Skeletal muscle satellite cell (primary cell): ENCODE results near the gene M1AP.

Experiments
- H3K27me3 ChIP-seq: 2 replicates; pipeline ENCODE4 v1.7.0; 2013; ENCODE audit warnings: low read length; ENCODE audit not compliant: control insufficient read depth, insufficient read depth
- H3K36me3 ChIP-seq: 2 replicates; pipeline ENCODE4 v1.7.0; 2013; ENCODE audit warnings: mild to moderate bottlenecking, control low read depth, low read length; ENCODE audit not compliant: insufficient read depth
- H3K4me1 ChIP-seq: 2 replicates; pipeline ENCODE4 v1.7.0; 2013; ENCODE audit warnings: low read length; ENCODE audit not compliant: control insufficient read depth, insufficient read depth
- H3K4me2 ChIP-seq: 2 replicates; pipeline ENCODE4 v1.7.0; 2013; ENCODE audit warnings: mild to moderate bottlenecking, low read length
- H3K4me3 ChIP-seq: 2 replicates; pipeline ENCODE4 v1.7.0; 2013; ENCODE audit warnings: low read length
- H3K9ac ChIP-seq: 2 replicates; pipeline ENCODE4 v1.7.0; 2013; ENCODE audit warnings: mild to moderate bottlenecking, low read depth, low read length, moderate library complexity
- H3K9me3 ChIP-seq: replicated peaks from 2 replicates; pipeline ENCODE4 v1.7.0; 2013; ENCODE audit warnings: mild to moderate bottlenecking, control low read depth, low read length

M1AP gene

DNA sequence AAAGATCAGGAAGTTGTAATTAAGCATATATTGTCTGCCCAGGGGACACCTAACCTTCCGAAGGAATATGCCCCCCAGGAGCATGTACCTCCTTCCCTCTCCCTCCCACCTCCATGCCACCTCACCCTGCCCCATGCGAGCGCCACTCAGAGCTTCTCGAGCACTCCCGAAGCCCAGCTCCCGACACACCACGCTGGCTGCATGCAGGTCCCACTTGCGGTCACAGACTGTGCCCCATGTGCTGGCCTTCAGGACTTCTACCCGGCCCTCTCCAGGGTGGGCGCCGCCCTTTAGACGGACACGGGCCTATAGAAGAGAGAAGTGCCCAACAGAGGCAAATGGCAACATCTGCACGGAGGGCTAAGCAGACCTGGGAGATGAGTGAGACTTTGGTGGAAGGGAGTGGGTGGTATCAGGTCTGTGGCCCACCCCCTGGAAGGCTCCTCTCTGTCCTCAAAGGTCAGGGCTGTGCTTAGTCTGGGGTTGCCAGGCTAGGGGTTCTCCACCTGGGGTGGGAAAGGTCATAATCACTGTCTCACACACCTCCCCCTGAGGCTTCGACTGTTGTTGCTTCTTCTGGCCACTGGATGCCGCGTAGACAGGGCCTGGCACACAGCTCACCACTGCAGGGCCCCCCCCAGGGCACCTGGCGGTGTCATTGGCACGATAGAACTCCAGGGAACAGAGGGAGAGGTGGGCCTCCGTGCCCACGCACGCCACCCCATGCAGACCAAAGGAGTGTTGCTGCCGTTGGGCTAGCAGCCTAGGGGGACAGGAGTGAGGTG lies 111.8 kb downstream of the M1AP start:
- H3K4me1 ChIP-seq = peaks cover 3% of the 10 kb centered on the region
- H3K36me3 ChIP-seq = peaks cover 20% of the 10 kb centered on the region
- H3K9me3 ChIP-seq = no peaks in the 10 kb centered on the region
- no peak overlapping the region for H3K9ac ChIP-seq
- no peaks in the 10 kb centered on the region for H3K27me3 ChIP-seq
- H3K4me2 ChIP-seq = no peak overlapping the region
- H3K4me3 ChIP-seq = no peak overlapping the region

DNA sequence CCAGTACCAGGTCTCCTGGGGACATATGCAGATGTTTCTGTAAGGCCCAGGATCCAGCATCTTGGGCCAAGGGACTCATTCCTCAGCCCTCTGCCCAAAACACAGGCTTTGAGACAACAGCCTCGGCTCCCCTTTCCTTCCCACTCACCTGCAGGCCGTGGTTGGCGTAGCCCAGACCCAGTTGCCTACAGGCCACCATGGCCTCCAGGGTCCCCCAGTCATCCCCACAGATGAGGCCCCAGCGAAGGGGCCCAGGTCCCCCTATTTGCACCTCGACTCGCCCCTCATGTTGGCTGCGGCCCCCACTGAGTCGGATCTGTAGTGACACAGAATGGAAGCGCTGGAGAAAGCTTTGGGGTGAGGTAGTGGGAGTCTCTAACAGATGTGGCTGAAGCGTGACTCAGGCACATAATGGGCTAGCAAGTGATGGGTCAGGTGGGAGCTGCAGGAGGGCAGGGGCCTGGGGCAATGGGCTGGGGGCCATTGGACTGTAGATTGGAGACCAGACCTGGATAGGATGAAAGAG lies 112.6 kb downstream of the M1AP start:
- Histone ChIP-seq H3K4me3 (no peak overlapping the region), H3K27me3 (no peaks in the 10 kb centered on the region), H3K36me3 (peaks cover 20% of the 10 kb centered on the region), H3K4me2 (no peak overlapping the region), H3K9me3 (no peaks in the 10 kb centered on the region), H3K9ac (no peak overlapping the region), H3K4me1 (peaks cover 12% of the 10 kb centered on the region)

DNA sequence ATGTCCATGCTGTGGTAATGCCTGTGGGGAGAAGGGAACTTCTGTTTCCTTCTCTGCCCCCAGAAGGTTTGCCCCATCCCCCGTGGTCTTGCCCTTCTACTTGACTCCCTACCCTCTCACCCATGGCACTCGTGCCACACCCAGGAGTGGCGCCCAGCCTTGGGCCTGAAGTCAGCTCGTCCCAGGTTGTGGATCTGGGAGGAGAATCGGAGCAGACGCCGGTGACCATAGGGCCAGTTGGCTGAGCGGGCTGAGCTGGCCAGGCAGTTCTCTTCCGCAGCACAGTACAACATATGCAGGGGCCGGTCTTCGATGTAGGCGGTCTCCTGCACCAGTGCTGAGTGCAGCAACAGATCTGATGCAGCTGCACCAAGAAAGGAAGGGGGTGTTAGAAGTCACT lies 113.7 kb downstream of the M1AP start:
- H3K4me2 ChIP-seq = no peak overlapping the region
- no peak overlapping the region for H3K4me3 ChIP-seq
- no peak overlapping the region for H3K9ac ChIP-seq
- H3K36me3 ChIP-seq = peaks cover 18% of the 10 kb centered on the region
- peaks cover 12% of the 10 kb centered on the region for H3K4me1 ChIP-seq
- H3K27me3 ChIP-seq = no peaks in the 10 kb centered on the region
- no peaks in the 10 kb centered on the region for H3K9me3 ChIP-seq

DNA sequence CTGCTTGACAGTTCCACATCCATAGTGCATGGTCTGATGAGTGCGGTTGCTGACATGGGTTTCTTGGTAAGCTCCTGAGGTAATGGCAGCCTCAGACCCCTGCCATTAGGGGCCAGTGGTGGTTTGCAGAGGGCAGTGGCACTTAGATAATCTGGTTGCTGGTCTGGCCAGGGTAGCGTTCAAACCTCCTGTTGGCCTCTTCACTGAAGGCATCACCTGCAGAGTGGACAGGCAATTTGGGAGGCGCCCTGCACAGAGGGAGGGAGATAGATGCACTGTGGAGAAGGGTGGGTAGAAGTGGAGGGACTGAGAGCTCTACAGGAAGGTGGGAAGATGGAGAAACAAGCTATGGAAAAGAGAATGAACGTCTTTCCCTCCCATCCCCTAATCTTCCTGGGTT lies 114.7 kb downstream of the M1AP start:
- Histone ChIP-seq H3K9me3 (no peaks in the 10 kb centered on the region), H3K4me2 (no peak overlapping the region), H3K4me1 (peaks cover 14% of the 10 kb centered on the region), H3K9ac (no peak overlapping the region), H3K4me3 (no peak overlapping the region), H3K36me3 (peaks cover 17% of the 10 kb centered on the region), H3K27me3 (no peaks in the 10 kb centered on the region)

DNA sequence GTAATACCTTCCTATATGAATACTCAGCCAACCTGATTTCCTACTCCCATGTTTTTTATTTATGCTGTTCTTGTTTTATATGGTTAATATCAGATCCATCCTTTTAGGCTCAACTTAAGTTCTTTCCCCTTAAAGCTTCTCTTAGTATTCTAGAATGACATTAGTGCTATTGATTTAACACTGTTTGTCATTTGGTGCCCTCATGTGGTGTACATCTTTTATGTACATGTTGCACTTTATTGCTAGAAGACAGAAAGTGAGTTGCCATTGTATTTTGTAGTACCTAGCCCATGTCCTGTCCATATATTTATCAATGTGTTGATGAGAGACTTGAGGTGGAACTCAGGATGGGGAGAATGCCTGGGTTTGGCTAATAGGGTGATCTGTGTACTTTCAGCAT lies 115.9 kb downstream of the M1AP start:
- H3K9ac ChIP-seq = no peak overlapping the region
- H3K27me3 ChIP-seq = no peaks in the 10 kb centered on the region
- H3K9me3 ChIP-seq = no peaks in the 10 kb centered on the region
- H3K4me1 ChIP-seq = peaks cover 20% of the 10 kb centered on the region
- no peak overlapping the region for H3K4me3 ChIP-seq
- H3K36me3 ChIP-seq = peaks cover 28% of the 10 kb centered on the region
- no peak overlapping the region for H3K4me2 ChIP-seq

DNA sequence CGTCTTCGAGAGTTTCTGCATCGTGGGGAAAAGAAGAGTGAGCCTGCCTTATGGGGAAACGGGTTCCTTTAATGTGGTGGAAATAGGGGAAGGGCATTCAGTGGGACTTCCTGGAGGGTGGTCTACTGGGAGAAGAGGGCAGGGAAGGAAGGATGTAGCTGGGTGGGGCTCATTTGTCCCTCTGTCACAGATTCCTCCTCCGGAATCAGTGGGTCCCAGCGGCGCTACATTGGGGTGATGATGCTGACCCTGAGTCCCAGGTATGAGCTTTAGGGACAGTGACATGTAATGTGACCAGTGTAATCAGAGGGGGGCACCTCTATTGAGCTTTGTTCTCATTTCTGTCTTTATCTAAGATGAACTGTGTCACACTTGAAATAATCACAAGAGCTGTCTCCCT lies 116.5 kb downstream of the M1AP start:
- H3K36me3 ChIP-seq = peaks cover 33% of the 10 kb centered on the region

DNA sequence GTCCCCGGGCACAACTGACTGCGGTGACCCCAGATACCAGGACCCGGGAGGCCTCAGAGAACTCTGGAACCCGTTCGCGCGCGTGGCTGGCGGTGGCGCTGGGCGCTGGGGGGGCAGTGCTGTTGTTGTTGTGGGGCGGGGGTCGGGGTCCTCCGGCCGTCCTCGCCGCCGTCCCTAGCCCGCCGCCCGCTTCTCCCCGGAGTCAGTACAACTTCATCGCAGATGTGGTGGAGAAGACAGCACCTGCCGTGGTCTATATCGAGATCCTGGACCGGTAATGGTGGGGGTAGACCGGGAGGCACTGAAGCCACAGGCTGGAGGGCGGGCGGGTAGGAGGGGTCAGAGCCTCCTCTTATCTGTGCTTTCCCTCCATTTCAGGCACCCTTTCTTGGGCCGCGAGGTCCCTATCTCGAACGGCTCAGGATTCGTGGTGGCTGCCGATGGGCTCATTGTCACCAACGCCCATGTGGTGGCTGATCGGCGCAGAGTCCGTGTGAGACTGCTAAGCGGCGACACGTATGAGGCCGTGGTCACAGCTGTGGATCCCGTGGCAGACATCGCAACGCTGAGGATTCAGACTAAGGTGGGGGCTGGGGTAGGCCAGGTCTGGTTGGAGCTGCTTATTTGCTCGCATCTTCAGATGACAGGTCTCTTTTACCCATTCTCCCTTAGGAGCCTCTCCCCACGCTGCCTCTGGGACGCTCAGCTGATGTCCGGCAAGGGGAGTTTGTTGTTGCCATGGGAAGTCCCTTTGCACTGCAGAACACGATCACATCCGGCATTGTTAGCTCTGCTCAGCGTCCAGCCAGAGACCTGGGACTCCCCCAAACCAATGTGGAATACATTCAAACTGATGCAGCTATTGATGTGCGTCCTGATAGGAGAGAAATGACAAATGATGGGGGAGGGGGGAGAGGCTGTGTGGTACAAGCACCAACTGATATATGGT lies 117.6 kb downstream of the M1AP start:
- peaks cover 45% of the 10 kb centered on the region for H3K36me3 ChIP-seq
- peak overlapping the region; percentile 99 for H3K4me2 ChIP-seq
- peaks cover 20% of the 10 kb centered on the region for H3K4me1 ChIP-seq
- H3K4me3 ChIP-seq = peak overlapping the region; percentile 85
- no peaks in the 10 kb centered on the region for H3K27me3 ChIP-seq
- peak overlapping the region; percentile 85 for H3K9ac ChIP-seq
- H3K9me3 ChIP-seq = no peaks in the 10 kb centered on the region

More for the DNA sequence above, 116.5 kb downstream of the M1AP start:
- Histone ChIP-seq H3K9ac (peak overlapping the region; percentile 85), H3K4me1 (peaks cover 20% of the 10 kb centered on the region), H3K27me3 (no peaks in the 10 kb centered on the region), H3K9me3 (no peaks in the 10 kb centered on the region), H3K4me2 (peak overlapping the region; percentile 99), H3K4me3 (no peak overlapping the region)

DNA sequence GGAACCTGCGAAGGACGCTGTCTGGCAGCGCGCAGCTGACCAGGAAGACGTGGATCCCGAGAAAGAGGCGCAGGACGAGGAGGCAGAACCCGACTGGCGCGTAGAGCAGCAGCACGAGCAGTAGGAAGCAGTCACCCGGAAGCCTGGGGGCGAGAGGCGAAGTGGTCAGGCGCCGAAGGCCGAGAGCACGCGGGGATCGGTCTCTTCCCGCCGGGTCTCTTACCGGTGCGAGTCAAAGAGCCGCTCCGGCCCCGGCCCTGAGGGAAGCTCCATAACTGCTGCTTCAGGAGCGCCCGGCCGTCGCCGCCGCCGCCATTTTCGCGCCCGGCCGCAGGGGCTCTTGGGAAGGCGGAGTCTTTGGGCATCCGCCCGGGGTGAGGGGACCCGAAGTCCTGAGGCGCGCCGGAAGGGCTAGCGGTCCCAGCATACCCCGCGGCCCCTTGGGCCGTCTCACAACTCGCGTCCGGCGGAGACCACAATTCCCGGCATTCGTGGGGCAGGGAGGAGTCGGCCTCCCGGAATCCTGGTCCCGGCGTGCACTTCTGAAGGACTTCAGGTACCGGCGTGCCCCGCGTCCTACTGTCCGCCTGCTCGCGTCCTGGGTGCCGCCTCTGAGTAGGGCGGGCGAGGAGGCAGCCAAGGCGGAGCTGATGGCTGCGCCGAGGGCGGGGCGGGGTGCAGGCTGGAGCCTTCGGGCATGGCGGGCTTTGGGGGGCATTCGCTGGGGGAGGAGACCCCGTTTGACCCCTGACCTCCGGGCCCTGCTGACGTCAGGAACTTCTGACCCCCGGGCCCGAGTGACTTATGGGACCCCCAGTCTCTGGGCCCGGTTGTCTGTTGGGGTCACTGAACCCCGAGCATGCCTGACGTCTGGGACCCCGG lies 118.5 kb downstream of the M1AP start, which contains the start of the genes AUP1 and HTRA2:
Gene AUP1 (minus strand): TSS at position 350 of the 882 bp plus-strand sequence. CDS start 77 bp downstream, at position 273.
Gene HTRA2 (plus strand): TSS at position 577 of the 882 bp plus-strand sequence. CDS start 74 bp downstream, at position 651.
- H3K9ac ChIP-seq = peak within 1 kb of the TSS; percentile 93
- H3K9me3 ChIP-seq = no peaks in the 10 kb centered on the region
- peaks cover 20% of the 10 kb centered on the region for H3K4me1 ChIP-seq
- H3K4me2 ChIP-seq = peak within 1 kb of the TSS; percentile 99
- peak within 1 kb of the TSS; percentile 85 for H3K4me3 ChIP-seq
- peaks cover 47% of the 10 kb centered on the region for H3K36me3 ChIP-seq
- H3K27me3 ChIP-seq = no peaks in the 10 kb centered on the region

DNA sequence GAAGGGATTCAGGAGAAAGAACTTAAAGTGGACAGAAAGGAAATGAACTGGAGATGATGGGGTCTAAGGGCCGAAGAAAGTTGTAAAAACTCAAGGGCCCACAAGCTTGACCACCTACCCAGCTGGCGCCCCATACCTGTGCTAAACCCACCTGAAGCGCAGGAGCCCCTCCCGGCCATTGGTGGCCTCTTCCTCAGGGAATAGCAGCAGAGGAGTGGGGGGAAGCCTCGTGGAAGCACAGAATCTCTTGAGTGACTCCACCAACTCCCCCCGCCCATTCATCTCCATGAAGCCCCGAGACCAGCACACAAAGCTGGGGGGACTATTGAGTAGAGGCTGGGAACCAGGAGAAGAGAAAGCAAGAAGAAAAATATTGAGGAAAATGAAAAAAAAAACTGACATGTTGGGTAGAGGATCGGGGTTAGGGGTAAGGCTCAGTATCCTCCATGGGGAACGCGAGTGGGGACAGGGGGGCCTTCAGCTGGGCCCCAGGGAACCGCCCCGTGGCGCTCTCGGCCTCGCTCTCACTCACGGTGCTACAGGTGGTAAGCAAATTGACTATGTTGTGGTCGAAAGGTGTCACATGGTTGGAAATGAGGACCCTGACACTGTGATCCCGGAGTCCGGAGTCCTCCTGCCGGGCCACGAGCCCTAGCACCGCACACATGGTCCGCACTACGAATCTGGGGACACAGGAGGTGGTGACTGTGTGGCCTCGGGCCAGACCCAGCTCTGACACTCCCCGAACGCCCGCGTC lies 119.4 kb downstream of the M1AP start:
- Histone ChIP-seq H3K9me3 (no peaks in the 10 kb centered on the region), H3K27me3 (no peaks in the 10 kb centered on the region), H3K4me3 (peak overlapping the region; percentile 85), H3K4me1 (peaks cover 20% of the 10 kb centered on the region), H3K36me3 (peaks cover 43% of the 10 kb centered on the region), H3K9ac (peak overlapping the region; percentile 93), H3K4me2 (peak overlapping the region; percentile 87)

DNA sequence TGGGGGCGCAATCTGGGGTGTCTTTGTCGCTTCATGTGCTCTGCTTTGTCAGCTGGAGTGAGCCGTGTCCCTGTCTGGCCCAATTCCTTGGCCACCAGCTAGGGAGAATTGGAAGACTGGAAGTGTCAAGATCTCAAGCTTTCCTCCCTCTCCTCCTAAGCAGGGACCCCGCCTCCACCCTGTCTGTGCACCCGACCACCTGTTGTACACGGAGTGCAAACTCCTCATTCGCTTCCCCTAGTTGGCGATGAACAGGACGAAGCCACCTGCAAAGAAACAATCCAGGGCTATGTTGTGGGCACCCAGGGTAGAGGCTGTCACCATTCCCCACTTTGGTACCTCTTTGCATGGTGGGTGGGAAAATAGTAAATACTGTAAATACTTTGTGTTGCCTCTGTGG lies 120.4 kb downstream of the M1AP start:
- H3K4me2 ChIP-seq = peak overlapping the region; percentile 87
- H3K27me3 ChIP-seq = no peaks in the 10 kb centered on the region
- H3K9ac ChIP-seq = no peak overlapping the region
- no peaks in the 10 kb centered on the region for H3K9me3 ChIP-seq
- peak overlapping the region; percentile 85 for H3K4me3 ChIP-seq
- peaks cover 35% of the 10 kb centered on the region for H3K36me3 ChIP-seq
- H3K4me1 ChIP-seq = peaks cover 20% of the 10 kb centered on the region
